Common myeloid progenitor, CD34-positive (primary cell): ENCODE results near the gene SHCBP1.
A peak's percentile ranks its signal among the peaks of the same experiment; 100 is the strongest.

ENCODE experiments used
- CTCF ChIA-PET: fragments of 350-600 bp; sonication (Branson Sonifier 250); formaldehyde crosslinking; loops from one replicate; lab custom pipeline; 2021; ENCODE audit warnings: antibody characterized with exemption; lab: Charles Lee
- POLR2A ChIA-PET: fragments of 350-600 bp; sonication (Branson Sonifier 250); formaldehyde crosslinking; loops from one replicate; lab custom pipeline; 2021; ENCODE audit warnings: antibody characterized with exemption; lab: Charles Lee
- DNase-seq, 3 donors: peaks; one replicate each; pipeline versions ENCODE4 v3.0.0 to v3.0.0-alpha.2; 2013
- H3K27ac ChIP-seq, 2 experiments: 1 replicate in 1 of 2; 2 replicates in 1 of 2; pipeline ENCODE4 v1.7.0; 2013; ENCODE audit warnings: inconsistent platforms in 2 of 2, low read length in 2 of 2, mild to moderate bottlenecking in 2 of 2, low read depth in 1 of 2, moderate library complexity in 1 of 2; ENCODE audit not compliant: severe bottlenecking in 2 of 2, insufficient read depth in 1 of 2, poor library complexity in 1 of 2
- H3K27me3 ChIP-seq, 5 experiments: replicated peaks in 2 of 5; 1 replicate in 3 of 5; 2 replicates in 2 of 5; pipeline versions ENCODE4 v1.6.1 to v1.7.0; 2013; ENCODE audit warnings: low read length in 4 of 5, mild to moderate bottlenecking in 2 of 5, moderate library complexity in 2 of 5, inconsistent platforms in 1 of 5; ENCODE audit not compliant: insufficient read depth in 5 of 5, control insufficient read depth in 4 of 5
- H3K36me3 ChIP-seq, 4 experiments: 1 replicate in 2 of 4; 2 replicates in 2 of 4; pipeline versions ENCODE4 v1.6.1 to v1.7.0; 2013; ENCODE audit warnings: low read length in 3 of 4, control low read depth in 1 of 4, mild to moderate bottlenecking in 1 of 4; ENCODE audit not compliant: control insufficient read depth in 4 of 4, insufficient read depth in 4 of 4
- H3K4me1 ChIP-seq, 4 experiments: 1 replicate in 3 of 4; 2 replicates in 1 of 4; pipeline versions ENCODE4 v1.6.1 to v1.7.1; 2013; ENCODE audit warnings: low read length in 3 of 4, mild to moderate bottlenecking in 3 of 4, control low read depth in 1 of 4, inconsistent platforms in 1 of 4, moderate library complexity in 1 of 4; ENCODE audit not compliant: control insufficient read depth in 4 of 4, insufficient read depth in 4 of 4; ENCODE audit errors: control extremely low read depth in 1 of 4
- H3K4me3 ChIP-seq, 7 experiments: 1 replicate in 4 of 7; 2 replicates in 3 of 7; pipeline versions ENCODE4 v1.5.1 to v1.7.0; 2013; ENCODE audit warnings: mild to moderate bottlenecking in 7 of 7, low read length in 6 of 7, moderate library complexity in 6 of 7, inconsistent platforms in 2 of 7, low read depth in 2 of 7, control low read depth in 1 of 7; ENCODE audit not compliant: insufficient read depth in 4 of 7, control insufficient read depth in 1 of 7; ENCODE audit errors: extremely low read depth in 1 of 7
- H3K9me3 ChIP-seq, 5 experiments: 1 replicate in 4 of 5; 2 replicates in 1 of 5; pipeline versions ENCODE4 v1.6.1 to v1.7.1; 2013; ENCODE audit warnings: low read length in 4 of 5, mild to moderate bottlenecking in 2 of 5, inconsistent platforms in 1 of 5, low read depth in 1 of 5, moderate library complexity in 1 of 5; ENCODE audit not compliant: control insufficient read depth in 4 of 5, insufficient read depth in 2 of 5; ENCODE audit errors: control extremely low read depth in 1 of 5
- WGBS: methylation state at CpG from one replicate; pipeline ENCODE4 v1.1.5; 2013; ENCODE audit not compliant: insufficient coverage; 5-methylcytosine and 5-hydroxymethylcytosine counted together

Gene SHCBP1

DNA sequence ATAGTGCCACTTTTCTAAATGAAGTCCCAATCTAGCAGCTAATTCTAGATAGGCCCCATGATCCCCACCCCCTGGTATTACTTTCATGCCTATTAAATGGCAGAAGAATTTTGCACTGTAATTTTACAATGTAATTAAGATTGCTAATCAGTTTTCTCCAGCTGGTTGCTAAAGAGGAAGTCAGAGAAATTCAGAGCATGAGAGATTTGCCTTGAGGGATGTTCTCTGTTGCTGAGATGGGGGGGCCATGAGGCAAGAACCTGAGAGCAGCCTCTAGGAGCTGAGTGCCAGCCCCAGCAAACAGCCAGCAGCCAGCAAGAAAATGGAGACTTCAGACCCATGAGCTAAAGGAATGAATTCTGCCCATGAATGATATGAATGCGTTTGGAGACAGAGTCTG lies 38.9 kb downstream of the SHCBP1 start:
- WGBS, result 100% methylated on average over 1 of the region's 1 CpG
- no peak overlapping the region for H3K27ac ChIP-seq
- H3K27me3 ChIP-seq, result no peaks in the 10 kb centered on the region
- H3K36me3 ChIP-seq, result peaks cover 12 to 53% (median 34%) of the 10 kb centered on the region in 4 experiments
- no peaks in the 10 kb centered on the region for H3K4me1 ChIP-seq
- peak in 2 of 3 donors; percentile 50 to 71 for DNase-seq
- ChIA-PET CTCF (interaction anchor here (0.9 to 2.4 kb wide), 5 partner anchors 12 to 28 kb away, joined by 3 to 10 read pairs (median 5); no protein-coding TSS in a partner anchor), POLR2A (no interaction called here)
- no peak overlapping the region for H3K4me3 ChIP-seq
- peaks cover 2 to 16% (median 8%) of the 10 kb centered on the region in 5 experiments for H3K9me3 ChIP-seq

DNA sequence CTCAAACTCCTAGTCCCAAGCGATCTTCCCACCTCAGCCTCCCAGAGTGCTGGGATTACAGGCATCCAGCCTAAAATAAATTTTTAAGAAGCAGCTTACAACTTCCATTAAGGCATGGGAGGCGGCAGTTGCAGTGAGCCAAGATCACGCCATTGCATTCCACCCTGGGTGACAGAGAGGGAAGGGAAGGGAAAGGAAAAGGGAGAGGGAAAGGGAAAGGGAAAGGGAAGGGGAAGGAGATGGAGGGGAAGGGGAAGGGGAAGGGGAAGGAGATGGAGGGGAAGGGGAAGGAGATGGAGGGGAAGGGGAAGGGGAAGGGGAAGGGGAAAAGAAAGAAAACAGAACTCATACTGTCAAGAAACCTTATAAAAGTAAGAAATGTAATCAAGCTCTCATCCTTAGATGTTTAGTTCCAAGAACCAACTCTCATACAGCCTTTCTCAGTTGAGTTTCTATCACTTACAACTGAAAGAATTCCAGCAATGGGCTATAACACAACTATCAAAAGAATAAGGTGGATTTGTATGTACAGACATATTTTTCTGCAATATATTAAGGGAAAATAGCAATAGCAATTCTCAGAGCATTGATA lies 43.1 kb downstream of the SHCBP1 start:
- peaks cover 0 to 23% (median 12%) of the 10 kb centered on the region in 4 experiments for H3K36me3 ChIP-seq
- DNase-seq, result no peak
- peaks cover 0 to 5% (median 0%) of the 10 kb centered on the region in 4 experiments for H3K4me1 ChIP-seq
- CTCF ChIA-PET, result interaction anchor here (1.1 kb wide), 1 partner anchor 30 kb away, joined by 3 read pairs; no protein-coding TSS in a partner anchor
- 100% methylated on average over 1 of the region's 3 CpGs for WGBS
- no peaks in the 10 kb centered on the region for H3K9me3 ChIP-seq
- no peak overlapping the region for H3K27ac ChIP-seq
- H3K27me3 ChIP-seq, result peaks cover 0 to 5% (median 0%) of the 10 kb centered on the region in 5 experiments
- POLR2A ChIA-PET, result no interaction called here
- H3K4me3 ChIP-seq, result no peak overlapping the region

DNA sequence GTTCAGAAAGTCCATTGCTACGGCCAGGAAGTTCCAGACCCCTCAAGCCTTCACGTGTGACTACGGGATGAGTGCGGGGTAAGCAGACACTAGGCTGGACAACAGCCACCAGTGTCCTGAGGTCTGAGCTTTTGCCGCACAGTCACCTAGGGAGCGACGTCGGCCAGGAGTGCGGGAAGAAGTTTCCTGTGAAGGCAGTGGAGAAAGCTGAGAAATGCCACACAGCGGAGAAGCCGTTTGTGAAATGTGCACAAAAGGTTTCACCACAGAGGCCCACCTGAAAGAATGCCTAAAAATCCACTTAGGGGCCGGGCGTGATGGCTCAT lies 47.4 kb downstream of the SHCBP1 start:
- WGBS, result 87% methylated on average over 11 of the region's 13 CpGs
- H3K27ac ChIP-seq, result no peak overlapping the region
- no peak overlapping the region for H3K4me3 ChIP-seq

DNA sequence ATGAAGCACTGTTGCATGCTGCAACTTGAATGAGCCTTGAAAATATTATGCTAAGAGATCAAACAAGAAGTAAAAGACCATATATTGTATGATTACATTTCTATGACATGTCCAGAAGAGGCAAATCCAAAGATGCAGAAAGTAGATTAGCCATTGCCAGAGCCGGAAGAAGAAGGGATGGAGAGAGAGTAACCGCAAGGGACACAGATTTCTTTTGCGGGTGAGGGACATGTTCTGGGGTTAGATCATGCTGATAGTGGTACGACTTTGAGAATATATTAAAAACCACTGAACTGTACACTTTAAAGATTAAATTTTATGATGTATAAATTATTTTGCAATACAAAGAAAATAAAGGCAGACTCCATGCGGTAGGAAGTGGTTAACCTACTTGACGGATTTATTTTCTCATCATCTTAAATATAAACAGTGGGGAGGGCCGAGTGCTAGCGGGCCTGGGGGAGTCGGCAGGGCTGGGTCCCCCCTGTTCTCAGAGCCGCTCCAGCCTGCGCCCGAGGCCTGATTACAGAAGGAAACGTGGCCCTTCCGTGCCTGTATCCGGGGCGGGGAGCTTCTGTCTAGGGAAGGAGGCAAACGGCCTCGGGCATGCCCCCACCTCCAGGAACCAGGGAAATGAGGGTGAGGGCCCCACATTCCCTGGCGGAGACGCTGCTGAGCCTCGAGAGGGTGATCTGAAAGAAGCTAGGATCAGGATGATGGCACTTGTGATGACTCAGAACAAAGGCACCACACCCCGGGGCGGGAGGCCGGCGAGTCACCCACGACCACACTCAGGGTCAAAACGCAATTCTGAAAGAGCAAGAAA lies 48.0 kb downstream of the SHCBP1 start:
- H3K9me3 ChIP-seq, result peaks cover 0 to 17% (median 0%) of the 10 kb centered on the region in 5 experiments
- no peak overlapping the region for H3K27ac ChIP-seq
- H3K4me1 ChIP-seq, result peaks cover 0 to 6% (median 0%) of the 10 kb centered on the region in 4 experiments
- CTCF ChIA-PET, result no interaction called here
- H3K27me3 ChIP-seq, result peaks cover 0 to 11% (median 4%) of the 10 kb centered on the region in 5 experiments
- POLR2A ChIA-PET, result no interaction called here
- no peak overlapping the region for H3K4me3 ChIP-seq
- WGBS, result 66% methylated on average over 18 of the region's 27 CpGs
- H3K36me3 ChIP-seq, result no peaks in the 10 kb centered on the region
- DNase-seq, result peak in 2 of 3 donors; percentile 7 to 41

More for the DNA sequence above, 47.4 kb downstream of the SHCBP1 start:
- no peak for DNase-seq
- ChIA-PET POLR2A (no interaction called here), CTCF (no interaction called here)
- Histone ChIP-seq H3K36me3 (no peaks in the 10 kb centered on the region), H3K27me3 (peaks cover 0 to 11% (median 4%) of the 10 kb centered on the region in 5 experiments), H3K9me3 (peaks cover 0 to 14% (median 0%) of the 10 kb centered on the region in 5 experiments), H3K4me1 (peaks cover 0 to 6% (median 0%) of the 10 kb centered on the region in 4 experiments)

DNA sequence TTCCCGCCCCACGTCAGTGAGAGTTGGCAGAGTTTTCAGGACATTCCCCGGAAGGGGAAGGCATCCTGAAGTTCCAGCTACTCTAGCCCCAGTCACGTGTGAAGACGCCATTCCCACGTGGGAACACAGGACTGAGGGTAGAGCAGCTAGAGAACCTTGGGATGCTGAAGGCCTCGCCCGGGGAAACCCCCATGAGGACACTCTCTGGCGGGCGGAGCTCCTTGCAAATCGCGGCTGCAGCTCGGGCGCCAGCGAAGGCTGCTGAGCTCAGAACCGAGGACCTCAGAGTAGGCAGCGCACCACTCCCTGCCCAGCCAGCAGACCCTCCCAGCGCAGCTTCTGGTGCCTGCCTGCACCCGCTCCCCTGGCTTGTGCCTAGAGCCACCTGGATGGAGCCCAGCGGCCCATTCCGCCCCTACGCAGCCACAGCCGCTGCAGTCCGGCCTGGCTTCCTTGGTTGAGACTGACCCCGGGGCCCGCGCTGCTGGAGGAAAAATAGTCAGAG lies 51.9 kb downstream of the SHCBP1 start:
- Histone ChIP-seq H3K4me1 (peaks cover 0 to 6% (median 0%) of the 10 kb centered on the region in 4 experiments), H3K27ac (no peak overlapping the region), H3K9me3 (peaks cover 0 to 17% (median 0%) of the 10 kb centered on the region in 5 experiments), H3K36me3 (no peaks in the 10 kb centered on the region), H3K4me3 (no peak overlapping the region), H3K27me3 (peaks cover 0 to 9% (median 4%) of the 10 kb centered on the region in 5 experiments)
- CTCF ChIA-PET, result interaction anchor here (0.7 to 1.9 kb wide), 2 partner anchors 12 to 38 kb away, joined by 3 to 7 read pairs; no protein-coding TSS in a partner anchor
- 91% methylated on average over 26 of the region's 27 CpGs for WGBS
- POLR2A ChIA-PET, result no interaction called here
- DNase-seq, result no peak

DNA sequence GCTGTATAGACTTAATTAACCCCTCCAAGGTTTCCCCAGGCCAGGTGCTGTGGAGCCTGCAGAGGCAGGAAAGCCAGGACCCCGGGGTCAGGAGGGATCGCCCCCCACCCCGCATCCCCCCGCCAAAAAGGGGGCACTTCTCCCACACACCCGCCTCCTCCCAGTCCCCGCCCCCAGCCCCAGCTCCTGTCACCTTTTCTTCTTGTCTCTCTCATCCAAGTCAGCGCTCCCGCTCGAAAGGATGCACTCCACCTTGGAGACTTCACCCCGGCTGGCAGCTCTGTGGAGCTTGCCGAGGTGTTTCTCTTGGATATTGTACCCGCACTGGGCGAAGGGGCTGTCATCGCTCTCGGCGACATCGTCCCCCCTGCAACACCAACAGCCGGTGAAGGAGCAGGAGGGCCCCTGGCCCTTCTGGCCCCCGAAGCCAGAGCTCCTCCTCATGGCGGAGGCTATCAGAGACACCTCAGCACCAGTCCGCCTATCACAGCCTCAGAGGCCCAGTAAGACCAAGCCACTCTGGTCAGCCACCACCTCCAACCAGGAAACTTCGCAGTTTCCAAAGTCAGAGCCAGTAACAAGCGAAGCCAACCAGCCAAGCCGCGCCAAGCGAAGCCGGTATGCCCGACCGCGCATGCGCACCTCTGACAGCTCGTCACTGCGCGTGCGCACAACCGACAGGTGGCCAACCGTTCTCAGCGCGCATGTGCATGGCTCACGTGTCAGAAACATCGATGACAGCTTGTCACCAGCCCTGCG lies 52.5 kb downstream of the SHCBP1 start:
- Histone ChIP-seq H3K27me3 (peaks cover 0 to 12% (median 4%) of the 10 kb centered on the region in 5 experiments), H3K36me3 (no peaks in the 10 kb centered on the region), H3K4me3 (no peak overlapping the region), H3K27ac (no peak overlapping the region), H3K4me1 (peaks cover 0 to 5% (median 0%) of the 10 kb centered on the region in 4 experiments), H3K9me3 (peaks cover 0 to 17% (median 0%) of the 10 kb centered on the region in 5 experiments)
- WGBS, result 73% methylated on average over 29 of the region's 42 CpGs
- CTCF ChIA-PET, result interaction anchor here (0.7 to 1.9 kb wide), 2 partner anchors 11 to 39 kb away, joined by 3 to 7 read pairs; no protein-coding TSS in a partner anchor
- no peak for DNase-seq
- POLR2A ChIA-PET, result no interaction called here
